DMS153 (cell line): ENCODE results near the gene RTN4R.
"Not testable (repeated sequence)": the region's sequence is repeated elsewhere in the genome, so short reads cannot be mapped to it uniquely, and the experiment has no call there.

Source experiments
- DNase-seq: peaks from one replicate; lab custom pipeline; 2025; lab: John Stamatoyannopoulos, UW

RTN4R gene

GRCh38 chr22:20305894-20306645, 38.0 kb upstream of the RTN4R start:
- no peak for DNase-seq

GRCh38 chr22:20305230-20305893, 37.2 kb upstream of the RTN4R start:
- not testable (repeated sequence) for DNase-seq

- DNase-seq: no peak
Observed at GRCh38 chr22:20304646-20305045, 36.5 kb upstream of the RTN4R start.

GRCh38 chr22:20303229-20303534, 35.1 kb upstream of the RTN4R start:
- not testable (repeated sequence) for DNase-seq

GRCh38 chr22:20302438-20303228, 34.5 kb upstream of the RTN4R start:
- no peak for DNase-seq

- peak; percentile 43 for DNase-seq
Observed at GRCh38 chr22:20299746-20300136, 31.6 kb upstream of the RTN4R start.

- DNase-seq: peak; percentile 71
Observed at GRCh38 chr22:20298803-20299745, 31.0 kb upstream of the RTN4R start.

- no peak for DNase-seq
Observed at GRCh38 chr22:20298110-20298802, 30.1 kb upstream of the RTN4R start.

- DNase-seq: no peak
Observed at GRCh38 chr22:20297414-20298109, 29.4 kb upstream of the RTN4R start.

GRCh38 chr22:20296598-20296997, 28.5 kb upstream of the RTN4R start:
- DNase-seq: no peak

GRCh38 chr22:20295262-20296064, 27.3 kb upstream of the RTN4R start:
- DNase-seq: no peak

GRCh38 chr22:20292673-20293232, 24.6 kb upstream of the RTN4R start:
- no peak for DNase-seq

- DNase-seq: no peak
Observed at GRCh38 chr22:20292108-20292507, 24.0 kb upstream of the RTN4R start.

- no peak for DNase-seq
Observed at GRCh38 chr22:20291604-20292063, 23.5 kb upstream of the RTN4R start.

GRCh38 chr22:20291249-20291586, 23.1 kb upstream of the RTN4R start:
- DNase-seq: no peak

- DNase-seq: no peak
Observed at GRCh38 chr22:20290578-20291248, 22.6 kb upstream of the RTN4R start.

GRCh38 chr22:20290045-20290392, 21.9 kb upstream of the RTN4R start:
- DNase-seq: no peak

GRCh38 chr22:20289182-20290044, 21.3 kb upstream of the RTN4R start:
- DNase-seq: not testable (repeated sequence)
